ENCODE data around the gene RBM41.

Gene RBM41

GRCh38 chrX:107025545-107025944, 93.1 kb downstream of the RBM41 start:
- DNase-seq = no peak

DNA sequence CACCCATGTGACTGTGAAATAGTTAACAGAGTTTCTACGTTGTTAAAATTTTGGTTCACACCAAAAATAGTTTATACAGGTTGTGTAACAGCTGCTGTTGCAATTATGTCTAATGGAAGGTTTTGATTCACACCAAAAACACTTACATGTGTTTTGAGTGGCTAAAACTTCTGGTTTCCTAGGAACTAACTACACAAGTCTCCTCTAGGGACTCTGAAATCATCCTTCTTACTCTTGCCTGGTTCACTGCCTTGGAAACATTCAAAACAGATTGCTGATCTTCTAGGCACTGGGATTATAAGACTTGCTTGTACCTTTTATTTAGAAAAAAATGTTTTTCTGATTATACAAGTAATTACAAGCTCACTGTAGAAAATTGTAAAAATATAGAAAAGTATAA, 103.7 kb downstream of the RBM41 start:
- no peak for DNase-seq

All from 8988T (cell line).